Cardiac fibroblast (primary cell): ENCODE results near the gene SPTBN1.

Experiments
- DNase-seq, 2 donors: peaks; one replicate each; pipeline versions ENCODE4 v3.0.0 to v3.0.0-alpha.2; 2010; ENCODE audit warnings: low read depth in 2 of 2
- H3K4me3 ChIP-seq, 2 donors: replicated peaks in 1 of 2; 1 replicate in 1 of 2; 2 replicates in 1 of 2; pipeline ENCODE4 v1.5.1; 2011; ENCODE audit warnings: low read depth in 2 of 2, low read length in 2 of 2, mild to moderate bottlenecking in 2 of 2, moderate library complexity in 1 of 2
- TF ChIP-seq, protein P1 (sequence below): IDR thresholded peaks from one replicate; pipeline ENCODE4 v1.5.1; 2011; ENCODE audit warnings: low read depth, mild to moderate bottlenecking, low read length, inconsistent platforms

Gene SPTBN1

GRCh38 chr2:54540194-54540593, 84.1 kb downstream of the SPTBN1 start:
- TF ChIP-seq, protein P1, sequence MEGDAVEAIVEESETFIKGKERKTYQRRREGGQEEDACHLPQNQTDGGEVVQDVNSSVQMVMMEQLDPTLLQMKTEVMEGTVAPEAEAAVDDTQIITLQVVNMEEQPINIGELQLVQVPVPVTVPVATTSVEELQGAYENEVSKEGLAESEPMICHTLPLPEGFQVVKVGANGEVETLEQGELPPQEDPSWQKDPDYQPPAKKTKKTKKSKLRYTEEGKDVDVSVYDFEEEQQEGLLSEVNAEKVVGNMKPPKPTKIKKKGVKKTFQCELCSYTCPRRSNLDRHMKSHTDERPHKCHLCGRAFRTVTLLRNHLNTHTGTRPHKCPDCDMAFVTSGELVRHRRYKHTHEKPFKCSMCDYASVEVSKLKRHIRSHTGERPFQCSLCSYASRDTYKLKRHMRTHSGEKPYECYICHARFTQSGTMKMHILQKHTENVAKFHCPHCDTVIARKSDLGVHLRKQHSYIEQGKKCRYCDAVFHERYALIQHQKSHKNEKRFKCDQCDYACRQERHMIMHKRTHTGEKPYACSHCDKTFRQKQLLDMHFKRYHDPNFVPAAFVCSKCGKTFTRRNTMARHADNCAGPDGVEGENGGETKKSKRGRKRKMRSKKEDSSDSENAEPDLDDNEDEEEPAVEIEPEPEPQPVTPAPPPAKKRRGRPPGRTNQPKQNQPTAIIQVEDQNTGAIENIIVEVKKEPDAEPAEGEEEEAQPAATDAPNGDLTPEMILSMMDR = no peak
- peak in 1 of 2 donors; percentile 36 for DNase-seq
- H3K4me3 ChIP-seq = no peak overlapping the region

- TF ChIP-seq, protein P1 = no peak
- H3K4me3 ChIP-seq = no peak overlapping the region
- no peak for DNase-seq
Measured at GRCh38 chr2:54541995-54542394, 85.9 kb downstream of the SPTBN1 start.

GRCh38 chr2:54543733-54544396, 87.7 kb downstream of the SPTBN1 start:
- TF ChIP-seq, protein P1 = no peak
- no peak overlapping the region for H3K4me3 ChIP-seq
- no peak for DNase-seq

GRCh38 chr2:54545702-54546450, 89.7 kb downstream of the SPTBN1 start:
- TF ChIP-seq, protein P1 = no peak
- DNase-seq = peak; percentile 33 to 71
- H3K4me3 ChIP-seq = no peak overlapping the region

- no peak overlapping the region for H3K4me3 ChIP-seq
- TF ChIP-seq, protein P1 = no peak
- no peak for DNase-seq
Measured at GRCh38 chr2:54546518-54546917, 90.4 kb downstream of the SPTBN1 start.

DNA sequence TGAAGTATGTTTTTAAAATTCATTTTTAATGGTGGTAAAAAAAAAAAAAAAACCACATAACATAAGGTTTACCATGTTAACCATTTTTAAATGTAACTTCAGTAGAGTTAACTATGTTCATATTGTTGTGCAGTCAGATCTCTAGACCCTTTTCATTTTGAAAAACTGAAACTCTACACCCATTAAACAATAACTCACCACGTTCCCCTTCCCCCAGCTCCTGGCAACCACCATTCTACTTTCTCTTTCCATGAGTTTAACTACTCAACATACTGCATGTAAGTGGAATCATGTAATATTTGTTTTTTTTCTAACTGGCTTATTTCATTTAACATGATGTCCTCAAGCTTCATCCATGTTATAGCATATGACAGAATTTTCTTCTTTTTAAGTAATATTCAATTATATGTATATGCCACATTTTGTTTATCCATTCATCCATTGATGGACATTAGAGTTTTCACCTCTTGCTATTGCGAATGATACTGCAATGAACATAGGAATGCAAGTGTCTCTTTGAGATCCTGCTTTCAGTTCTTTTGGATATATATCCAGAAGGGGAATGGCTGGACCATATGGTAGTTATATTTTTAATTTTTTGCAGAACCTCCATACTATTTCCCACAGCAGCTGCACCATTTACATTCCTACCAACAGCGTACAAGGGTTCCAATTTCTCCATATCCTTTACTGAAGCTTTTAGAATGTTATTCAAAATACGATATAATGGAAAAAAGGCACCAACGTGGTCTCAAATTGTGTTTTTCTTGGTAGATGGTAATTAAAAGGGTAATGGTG, 91.0 kb downstream of the SPTBN1 start:
- TF ChIP-seq, protein P1 = no peak
- no peak overlapping the region for H3K4me3 ChIP-seq
- peak in 1 of 2 donors; percentile 20 for DNase-seq
